DMS114 treated with DMSO at 0.1 percent for 48 hours (cell line): ENCODE measurements around the gene EXOSC7.
"Not testable (repeated sequence)": the region's sequence is repeated elsewhere in the genome, so short reads cannot be mapped to it uniquely, and the experiment has no call there.

Experiments
- DNase-seq: peaks from one replicate; lab custom pipeline; 2025; ENCODE audit not compliant: unreplicated experiment; lab: John Stamatoyannopoulos, UW

The EXOSC7 gene

DNA sequence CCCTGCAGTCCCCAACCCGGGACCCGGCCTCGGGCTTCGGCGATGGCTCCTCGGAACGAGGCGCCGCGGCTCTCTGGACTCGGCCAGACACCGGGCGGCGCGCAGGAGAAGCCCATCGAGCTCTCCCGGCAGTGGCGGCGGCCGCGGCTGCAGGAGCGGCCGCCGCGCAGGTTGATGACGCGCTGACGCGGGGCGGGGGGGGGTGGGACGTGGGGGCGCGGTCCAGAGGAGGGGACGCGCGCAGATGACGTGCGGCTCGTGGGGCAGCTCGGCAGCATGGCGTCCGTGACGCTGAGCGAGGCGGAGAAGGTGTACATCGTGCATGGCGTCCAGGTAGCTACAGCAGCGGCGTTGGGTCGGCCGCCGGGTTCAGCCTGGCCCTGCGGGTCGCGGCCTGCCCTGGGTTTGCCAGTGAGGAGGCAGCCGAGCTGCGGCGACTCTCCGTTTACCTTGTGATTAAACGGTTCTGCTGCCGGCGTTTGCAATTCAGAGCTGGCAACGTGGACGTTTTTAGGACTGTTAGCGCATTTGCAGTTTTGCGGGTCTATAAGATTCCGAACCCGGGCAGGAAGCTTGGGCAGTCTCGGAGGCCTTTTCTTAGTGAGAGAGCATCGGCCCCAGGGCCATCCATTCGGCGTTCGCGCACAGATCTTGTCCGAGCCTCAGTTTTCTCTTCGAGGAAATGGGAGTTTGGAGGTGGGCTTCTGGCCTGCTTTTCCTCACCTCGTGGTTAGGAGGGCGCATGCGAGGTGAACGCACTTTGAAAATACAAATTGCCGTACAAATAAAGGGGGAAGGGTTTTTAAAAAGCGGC lies at the start of gene EXOSC7, which contains the start of gene ZDHHC3:
TSS of gene EXOSC7 (plus strand) at position 243 of the 814 bp plus-strand sequence. CDS start at position 277, 34 bp downstream.
TSS of gene ZDHHC3 (minus strand) at position 173 of the 814 bp plus-strand sequence. CDS start 16,738 bp downstream, outside the sequence.
- DNase-seq, result peak; percentile 62

DNA sequence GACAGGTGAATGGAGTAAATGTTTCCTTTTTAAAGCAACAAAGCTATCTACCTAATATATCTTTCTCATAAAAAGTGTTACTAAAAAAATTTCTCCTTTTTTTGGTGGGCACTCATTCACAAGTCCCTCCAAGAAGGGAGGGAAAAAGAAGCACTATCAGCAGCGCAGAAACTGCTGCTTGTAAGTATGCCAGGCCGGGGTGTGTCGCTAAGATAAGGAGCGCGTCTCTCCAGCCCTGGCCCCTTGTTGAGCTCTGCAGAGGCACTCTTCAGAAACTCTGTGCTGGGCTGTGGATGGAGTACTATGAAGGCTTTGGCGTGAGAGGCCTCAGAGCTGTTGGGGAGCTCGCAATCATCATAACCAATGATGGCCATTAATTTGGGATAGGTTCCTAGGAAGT lies 49.1 kb upstream of the EXOSC7 start:
- DNase-seq, result no peak

DNA sequence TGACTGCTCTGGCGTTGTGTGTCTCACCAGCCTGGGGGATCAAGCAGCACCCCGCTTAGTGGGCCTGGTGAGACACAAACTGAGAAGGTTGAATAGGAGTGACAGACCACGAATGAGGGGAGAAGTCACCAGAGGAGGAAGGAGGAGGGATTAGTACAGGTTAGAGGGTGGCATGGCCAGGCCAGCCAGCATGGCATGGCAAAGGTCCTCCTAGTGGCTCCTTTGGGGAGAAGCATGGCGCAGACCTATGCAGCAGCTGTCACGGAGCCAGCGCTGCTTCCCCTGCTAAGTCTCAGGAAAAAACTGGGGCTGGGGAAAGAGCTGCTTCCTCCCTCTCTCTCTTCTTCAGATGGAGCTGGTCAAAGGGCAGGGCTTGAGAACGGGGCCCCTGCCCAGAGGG lies 48.7 kb upstream of the EXOSC7 start:
- DNase-seq, result no peak

DNA sequence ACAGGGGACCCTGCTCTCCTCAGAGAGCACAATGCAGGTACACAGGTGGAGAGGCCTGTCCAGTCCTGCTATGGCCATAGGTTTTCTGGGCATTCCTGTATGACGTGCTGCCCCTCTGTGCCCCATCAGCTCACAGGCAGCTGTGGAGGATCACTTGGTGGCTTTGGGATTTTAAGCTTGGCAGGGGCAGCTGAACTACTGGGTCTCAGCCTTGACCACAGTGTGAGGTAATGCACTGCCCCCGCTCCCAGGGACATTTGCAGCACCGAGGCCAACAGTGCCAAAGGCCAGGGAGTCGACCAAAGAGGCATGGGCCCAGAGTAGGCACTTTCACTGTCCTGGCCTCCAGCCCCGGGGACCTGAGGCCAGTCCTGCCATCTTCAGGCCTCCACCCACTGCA lies 46.3 kb upstream of the EXOSC7 start:
- DNase-seq, result no peak

DNA sequence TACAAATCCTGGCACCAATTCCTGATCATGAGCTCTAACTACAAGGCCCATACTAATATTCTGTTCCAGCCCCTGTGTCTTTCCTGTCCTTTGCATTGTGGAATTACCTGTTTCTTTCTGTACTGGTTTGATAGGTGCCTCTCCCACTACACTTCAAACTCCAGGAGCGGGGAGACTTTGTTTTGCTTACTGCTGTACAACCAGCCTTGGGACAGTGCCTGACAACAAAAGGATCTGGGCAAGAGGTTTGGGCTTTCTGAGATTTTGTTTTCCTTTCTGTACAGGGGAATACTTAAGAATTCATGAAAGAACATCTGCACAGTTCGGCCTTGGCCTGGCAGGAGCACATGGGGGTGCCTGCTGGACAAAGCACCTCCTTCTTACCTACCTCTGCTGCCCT lies 45.1 kb upstream of the EXOSC7 start:
- no peak for DNase-seq

DNA sequence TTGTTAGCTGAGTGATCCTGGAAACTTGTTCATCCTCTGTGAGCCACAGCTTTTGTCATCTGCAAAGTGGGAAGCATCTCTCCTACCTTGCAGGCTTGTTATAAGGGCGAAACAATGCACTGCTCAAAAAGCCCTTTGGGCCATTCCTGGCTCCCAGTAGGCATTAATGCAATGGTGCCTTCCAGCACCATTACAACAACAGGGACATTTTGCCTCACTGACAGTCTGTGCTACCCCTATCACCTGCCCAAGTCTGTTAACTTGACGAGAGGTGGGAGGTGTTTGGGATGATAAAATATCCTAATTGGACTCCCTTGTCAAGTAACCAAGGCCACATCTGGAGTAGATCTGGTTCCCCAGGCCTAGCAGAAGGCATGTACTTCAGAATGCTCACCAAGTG lies 44.3 kb upstream of the EXOSC7 start:
- DNase-seq, result no peak

DNA sequence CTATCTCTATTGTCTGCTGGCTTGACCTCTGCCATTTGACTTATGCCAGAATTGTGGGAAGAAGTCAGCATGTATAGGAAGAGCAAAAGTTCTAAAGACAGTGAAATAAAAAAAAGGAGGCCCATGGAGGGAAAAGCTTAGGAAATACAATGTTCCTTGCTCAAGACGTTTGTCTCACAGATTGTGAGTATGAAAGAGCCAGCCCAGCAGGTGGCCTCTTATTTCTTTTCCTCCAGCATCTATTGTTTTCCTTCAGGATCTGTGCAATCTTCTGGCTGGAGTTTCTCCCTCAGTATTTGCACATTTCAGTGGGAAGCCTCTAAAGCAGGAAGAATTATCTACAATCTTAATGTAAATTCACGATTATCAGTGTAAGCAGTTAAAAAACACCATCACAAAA lies 43.8 kb upstream of the EXOSC7 start:
- no peak for DNase-seq

DNA sequence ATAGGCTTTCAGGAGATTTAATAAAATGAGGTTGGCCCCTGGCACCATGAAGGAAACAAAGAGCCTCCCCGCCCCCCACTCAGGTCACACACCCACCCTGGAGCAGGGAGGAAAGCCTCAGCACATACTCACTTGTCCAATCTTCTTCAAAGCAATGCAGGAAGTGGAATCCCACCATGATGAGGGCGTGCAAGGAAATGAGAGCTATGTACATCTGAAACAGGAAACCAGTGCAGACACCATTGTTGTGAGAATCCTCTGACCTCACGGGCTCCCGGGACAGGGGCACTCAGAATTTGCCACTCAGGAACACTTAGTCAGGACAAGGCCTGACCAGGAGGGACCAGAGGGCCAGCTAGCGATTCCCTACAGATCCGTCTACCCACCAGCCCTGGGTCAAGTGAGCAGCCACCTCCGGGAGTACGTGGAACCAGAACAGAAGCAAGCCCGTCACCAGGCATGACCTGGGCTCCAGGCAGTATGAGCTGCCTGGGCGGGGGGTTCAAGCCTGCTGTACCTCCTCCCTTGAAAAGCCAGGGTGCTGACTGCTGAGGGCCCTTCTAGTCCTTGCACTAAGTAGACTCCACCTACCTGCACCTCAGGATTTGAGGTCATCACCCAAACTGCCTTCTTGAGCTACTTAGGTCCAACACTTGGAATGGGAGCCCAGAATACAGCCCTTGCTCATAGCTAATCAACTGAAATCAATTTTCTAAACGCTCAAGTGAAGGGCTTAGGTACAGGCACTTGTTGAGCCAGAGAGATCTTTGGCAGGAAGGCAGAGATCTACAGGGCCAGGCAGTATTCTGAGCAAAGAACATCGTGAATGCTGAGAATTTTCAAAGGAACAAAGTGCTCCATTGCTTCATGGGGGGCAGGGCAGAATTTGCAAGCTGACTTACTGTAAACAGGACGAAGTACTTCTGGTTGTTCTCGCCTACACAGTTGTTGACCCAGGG lies 42.8 kb upstream of the EXOSC7 start:
- no peak for DNase-seq

DNA sequence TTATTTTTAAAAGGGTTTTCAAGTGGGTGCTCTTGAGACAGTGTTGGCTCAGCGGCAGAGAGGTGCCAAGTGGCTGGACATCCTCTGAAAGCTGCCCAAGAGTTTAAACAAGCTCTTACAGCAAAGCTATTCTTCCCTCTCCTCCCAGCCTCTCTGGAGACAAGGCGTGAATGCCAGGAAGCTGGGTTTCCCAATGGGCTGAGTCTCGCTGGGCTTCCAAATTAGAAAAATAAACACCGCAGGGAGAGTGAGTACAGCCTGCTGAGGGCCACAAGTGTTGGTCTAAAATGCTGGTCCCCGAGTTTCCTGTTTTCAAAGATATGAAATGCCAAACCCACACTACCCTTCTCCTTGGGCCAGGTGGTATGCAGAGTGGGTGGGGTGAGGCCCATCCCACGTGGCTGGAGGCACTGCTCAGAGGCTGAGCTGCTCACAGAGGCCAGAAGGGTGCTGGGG lies 36.4 kb upstream of the EXOSC7 start:
- no peak for DNase-seq

DNA sequence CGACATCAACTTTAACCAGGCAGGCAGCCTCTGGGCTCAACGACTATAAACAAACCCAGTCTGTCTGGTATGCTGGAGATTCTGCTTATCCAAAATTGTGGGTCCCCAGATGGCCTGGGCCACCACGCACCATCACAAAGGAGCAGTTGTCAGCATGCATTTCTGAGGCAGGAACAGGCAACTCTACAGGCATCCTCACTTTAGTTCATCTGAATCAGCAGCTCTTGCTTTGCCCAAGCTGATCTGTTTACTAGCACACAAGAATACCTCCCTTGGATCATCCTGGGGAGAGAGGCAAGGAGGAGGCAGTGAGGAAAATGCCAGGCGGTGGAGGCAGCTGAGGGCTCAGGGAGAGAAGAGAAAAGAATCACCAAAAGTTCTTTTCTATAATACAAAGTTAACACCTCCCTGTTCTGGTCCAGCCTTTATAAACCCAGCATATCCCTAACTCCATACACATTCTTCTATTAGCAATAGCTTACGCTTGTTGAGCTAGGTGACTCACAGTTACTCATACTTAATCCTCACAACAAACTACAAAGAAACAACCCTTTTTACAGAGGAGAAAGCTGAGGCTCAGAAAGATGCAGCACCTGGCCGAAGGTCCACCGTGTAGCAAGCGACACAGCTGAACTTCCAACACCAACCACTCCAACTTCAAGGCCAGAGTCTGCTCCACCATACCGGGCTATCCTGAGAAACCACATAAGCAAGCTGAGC lies 33.7 kb upstream of the EXOSC7 start:
- no peak for DNase-seq

DNA sequence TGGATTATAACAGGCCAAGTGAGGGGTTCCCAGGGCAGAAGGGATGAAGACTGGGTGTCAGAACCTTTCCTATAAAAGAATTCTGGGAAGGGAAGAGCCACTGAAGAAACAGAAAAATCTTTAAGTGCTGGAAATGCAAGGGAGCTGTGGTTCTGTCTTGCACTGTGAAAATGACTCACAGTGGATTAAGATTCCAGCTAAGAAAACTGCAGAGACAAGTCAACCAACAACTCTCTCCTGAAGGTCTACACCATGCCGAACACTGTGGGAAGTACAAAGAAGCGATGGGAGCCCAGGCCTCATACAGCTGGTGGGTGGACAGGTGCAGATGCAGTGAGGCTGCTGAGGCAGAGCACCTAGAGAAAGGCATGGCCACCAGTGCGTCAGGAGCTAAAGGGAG lies 27.8 kb upstream of the EXOSC7 start:
- DNase-seq, result no peak

DNA sequence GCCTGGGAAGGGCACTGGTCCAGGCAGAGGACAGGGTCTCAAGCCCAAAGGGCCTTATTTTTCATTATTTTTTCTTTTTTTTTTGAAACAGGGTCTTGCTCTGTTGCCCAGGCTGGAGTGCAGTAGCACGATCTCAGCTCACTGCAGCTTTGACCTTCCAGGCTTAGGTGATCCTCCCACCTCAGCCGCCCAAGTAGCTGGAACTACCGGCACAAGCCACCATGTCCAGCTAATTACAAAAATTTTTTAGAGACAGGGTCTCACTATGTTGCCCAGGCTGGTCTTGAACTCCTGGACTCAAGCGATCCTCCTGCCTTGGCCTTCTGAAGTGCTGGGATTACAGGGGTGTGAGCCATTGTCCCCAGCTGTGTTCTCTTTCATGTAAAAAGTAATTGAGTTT lies 26.3 kb upstream of the EXOSC7 start:
- not testable (repeated sequence) for DNase-seq

DNA sequence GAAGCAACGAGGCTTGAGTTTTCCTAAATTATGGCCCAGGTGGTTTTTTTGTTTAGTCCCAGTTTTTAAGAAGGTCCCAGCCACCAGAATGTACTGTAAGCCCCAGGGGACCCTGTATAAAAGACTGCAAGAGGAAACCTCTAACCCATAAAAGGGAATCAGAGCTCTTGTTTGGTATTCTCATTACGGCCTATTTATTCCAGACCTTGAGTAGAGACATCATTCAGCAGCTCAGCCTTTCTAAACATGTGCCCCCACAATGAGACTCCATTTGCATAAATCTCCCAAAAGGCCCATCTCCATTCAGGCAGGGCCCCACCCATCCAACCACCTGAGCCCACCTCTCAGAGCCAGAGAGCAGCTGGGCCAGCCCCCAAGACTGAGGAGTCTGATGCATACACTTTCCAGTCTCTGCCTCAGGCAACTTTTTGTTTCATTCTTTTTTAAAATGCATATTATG lies 25.7 kb upstream of the EXOSC7 start:
- no peak for DNase-seq

DNA sequence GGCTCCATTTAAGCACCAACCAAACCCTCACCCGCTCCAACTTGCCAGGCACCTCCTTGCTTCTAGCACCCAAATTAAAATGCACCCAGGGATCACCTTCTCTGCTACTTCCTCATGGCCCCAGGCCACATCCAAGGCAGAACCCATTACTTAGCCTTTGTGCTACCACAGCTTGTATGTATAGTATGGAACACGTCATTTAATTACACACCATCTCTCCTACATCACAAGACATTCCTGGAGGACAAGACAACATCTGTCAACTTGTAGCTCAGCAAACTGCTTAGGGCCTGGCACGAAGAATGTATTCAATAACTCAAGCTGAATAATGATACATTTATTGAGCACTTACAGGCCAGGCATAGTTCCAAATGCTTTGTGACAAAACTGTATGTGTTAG lies 23.4 kb upstream of the EXOSC7 start:
- DNase-seq, result no peak

DNA sequence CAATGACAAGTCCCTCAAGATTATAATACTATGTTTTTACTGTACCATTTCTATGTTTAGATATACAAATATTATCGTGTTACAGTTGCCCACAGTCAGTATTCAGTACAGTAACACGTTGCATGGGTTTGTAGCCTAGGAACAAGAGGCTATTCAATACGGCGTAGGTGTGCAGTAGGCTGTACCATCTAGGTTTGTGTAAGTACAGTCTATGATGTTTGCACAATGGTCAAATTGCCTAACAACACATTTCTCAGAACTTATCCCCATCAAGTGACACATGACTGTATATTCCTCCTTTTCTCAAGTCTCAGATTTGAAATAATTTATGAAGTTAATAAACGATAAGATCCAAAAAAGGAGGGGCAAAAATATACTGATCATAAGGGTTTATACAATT lies 21.7 kb upstream of the EXOSC7 start:
- no peak for DNase-seq

DNA sequence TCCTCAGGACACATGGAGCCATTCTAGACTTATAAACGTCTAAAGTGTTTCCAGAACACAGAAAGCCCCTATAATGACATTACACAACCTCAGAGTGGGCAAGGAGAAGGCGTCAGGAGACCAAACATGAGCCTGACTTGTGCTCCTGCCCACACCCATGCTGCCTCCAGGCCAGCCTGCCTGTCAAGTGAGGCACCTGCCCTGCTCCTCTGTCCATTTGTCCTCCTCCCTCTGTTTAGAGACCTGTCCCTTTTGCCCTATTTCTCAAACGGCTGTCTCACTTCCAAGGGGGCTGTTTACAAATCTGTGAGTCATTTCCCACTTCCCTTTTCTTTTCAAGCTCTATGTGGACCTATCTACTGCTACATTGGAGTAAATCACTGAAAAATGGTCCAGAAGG lies 21.1 kb upstream of the EXOSC7 start:
- DNase-seq, result no peak

DNA sequence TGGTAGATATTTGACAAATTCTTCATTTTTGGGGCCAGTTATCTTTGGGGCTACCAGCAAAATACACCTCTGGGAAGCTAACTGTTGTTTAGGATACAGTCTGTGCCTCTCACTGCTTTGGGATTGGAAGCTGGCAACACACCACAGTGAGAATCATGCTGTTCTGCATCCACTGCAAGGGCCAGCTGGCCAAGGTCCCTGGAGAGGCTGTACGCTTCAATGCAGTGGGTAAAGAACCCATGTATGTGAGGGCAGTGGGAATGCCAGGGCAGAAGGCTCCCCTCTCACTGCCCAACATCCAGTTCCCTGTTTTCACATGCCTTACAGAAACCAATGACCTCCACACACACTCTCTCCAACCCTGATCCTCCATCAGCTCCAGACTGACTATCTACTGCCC lies 20.1 kb upstream of the EXOSC7 start:
- no peak for DNase-seq

DNA sequence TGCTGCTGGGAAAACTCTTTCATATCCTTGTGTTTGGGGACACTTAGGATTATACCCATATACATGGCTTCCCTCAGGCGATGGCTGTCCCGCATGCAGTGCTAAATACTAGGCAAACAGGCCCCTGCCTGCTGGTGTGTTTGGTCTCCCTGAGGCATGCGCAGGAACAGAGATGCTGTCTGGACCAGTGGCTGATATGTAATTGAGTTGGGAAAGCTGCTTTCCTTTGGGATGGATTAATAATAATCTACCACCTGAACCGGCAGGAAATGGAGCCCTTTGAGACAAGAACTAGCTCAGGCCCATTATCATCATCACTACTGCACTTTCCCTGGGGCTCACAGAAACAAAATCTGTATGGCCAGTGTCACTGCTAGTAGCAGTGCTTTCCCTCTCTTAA lies 18.1 kb upstream of the EXOSC7 start:
- no peak for DNase-seq

DNA sequence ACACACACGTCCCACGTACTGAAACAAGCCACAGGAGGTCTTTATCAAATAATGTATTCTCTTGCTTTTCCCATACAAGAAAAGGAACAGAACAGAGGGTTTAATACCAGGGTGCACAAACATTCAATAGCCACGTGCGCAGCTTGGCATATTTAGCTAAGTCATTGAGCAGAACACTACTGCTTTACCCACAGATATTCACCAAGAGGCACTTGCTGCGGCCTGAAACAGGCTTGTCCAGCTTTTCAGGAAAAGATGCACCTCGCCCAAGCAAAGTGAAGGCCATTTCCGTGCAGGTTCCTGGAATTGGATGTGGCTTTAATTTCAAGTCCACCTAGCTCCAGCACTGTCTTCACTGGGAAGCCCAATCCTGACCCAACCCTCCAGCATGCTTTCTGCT lies 17.7 kb upstream of the EXOSC7 start:
- DNase-seq, result no peak

DNA sequence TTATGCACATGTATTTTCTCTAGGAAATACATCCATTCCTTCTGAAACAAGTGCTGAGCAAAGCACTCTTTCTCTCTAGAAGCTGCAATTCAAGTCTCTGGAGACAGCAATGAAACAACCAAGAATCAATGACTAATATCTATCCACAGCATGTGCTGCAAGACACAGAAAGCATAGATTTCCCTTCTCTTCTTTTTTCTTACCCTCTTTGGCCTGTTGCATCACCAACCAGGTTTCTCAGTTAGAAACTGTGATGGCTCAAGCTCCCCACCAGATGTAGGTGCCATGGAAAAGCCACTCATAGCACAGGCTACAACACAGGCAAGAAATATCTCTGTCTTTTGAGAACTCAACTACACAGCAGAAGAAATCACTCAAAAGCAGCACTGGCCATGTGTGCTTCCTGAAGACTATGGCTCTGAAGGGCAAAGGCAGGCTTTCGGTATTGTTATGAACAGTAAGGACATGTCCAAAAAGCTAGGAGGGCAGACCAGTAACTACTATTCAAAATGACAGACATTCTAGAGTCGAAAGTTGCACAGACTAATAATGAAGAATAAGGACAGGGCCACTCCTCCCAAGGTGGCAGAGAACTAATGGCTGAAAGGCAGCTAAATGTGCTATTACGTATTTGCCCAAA lies 15.5 kb upstream of the EXOSC7 start:
- DNase-seq, result no peak

DNA sequence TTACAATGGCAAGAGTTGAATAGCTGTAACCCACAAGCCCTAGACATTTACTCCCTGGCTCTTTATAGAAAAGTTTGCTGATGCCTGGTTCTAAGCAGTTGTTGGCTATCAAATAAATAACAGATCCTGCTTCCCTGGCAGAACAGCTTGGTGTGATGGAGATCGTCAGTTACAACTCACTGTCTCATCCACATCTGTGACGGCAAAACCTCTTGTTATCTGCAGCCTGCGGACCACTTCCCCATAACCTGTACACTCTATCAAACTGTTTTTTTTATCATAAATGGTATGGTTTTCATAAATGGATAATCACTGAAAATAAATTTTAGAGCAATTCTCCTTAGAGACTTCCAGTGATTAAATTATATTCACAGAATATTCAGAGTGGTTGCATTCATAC lies 14.2 kb upstream of the EXOSC7 start:
- no peak for DNase-seq
